NCI-H748 (cell line): ENCODE results near the gene RAB11FIP3.
"Not testable (repeated sequence)": the region's sequence is repeated elsewhere in the genome, so short reads cannot be mapped to it uniquely, and the experiment has no call there.

Experiments used
- DNase-seq: peaks from one replicate; lab custom pipeline; 2025; ENCODE audit not compliant: unreplicated experiment; lab: John Stamatoyannopoulos, UW

Gene RAB11FIP3

DNA sequence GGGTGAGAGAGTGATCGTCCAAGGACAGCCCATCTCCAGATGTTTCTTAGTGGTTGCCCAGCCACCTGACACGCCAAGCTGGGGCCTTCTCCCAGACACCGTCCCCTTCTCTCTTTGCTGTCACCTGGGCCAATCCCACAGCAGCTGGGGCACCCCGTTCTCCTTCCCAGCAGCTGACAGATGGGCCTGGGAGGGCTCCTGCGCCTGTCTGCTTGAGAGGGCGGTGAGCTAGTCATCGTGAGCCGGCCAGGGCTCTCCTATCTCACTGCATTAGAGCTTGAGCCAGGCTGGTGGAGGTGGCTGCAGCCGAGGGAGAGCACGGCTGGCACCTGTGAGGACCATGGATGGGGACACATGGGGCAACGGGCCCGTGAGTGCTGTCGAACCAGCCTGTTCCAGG is 41.2 kb downstream of the RAB11FIP3 start:
- DNase-seq: no peak

DNA sequence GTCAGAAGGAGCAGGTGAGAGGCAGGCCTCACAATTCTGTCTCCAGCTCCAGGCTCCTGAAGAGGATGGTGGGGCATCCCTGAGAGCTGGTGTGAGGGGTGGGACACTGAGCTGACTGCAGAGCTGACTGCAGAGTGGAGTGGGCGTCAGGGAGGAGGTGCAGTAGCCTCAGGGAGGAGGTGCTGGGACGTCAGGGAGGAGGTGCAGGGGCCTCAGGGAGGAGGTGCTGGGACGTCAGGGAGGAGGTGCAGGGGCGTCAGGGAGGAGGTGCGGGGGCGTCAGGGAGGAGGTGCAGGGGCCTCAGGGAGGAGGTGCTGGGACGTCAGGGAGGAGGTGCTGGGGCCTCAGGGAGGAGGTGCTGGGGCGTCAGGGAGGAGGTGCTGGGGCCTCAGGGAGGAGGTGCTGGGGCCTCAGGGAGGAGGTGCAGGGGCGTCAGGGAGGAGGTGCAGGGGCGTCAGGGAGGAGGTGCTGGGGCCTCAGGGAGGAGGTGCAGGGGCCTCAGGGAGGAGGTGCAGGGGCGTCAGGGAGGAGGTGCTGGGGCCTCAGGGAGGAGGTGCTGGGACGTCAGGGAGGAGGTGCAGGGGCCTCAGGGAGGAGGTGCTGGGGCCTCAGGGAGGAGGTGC is 41.9 kb downstream of the RAB11FIP3 start:
- DNase-seq: not testable (repeated sequence)

GRCh38 chr16:468068-468821 is 42.8 kb downstream of the RAB11FIP3 start:
- no peak for DNase-seq

- DNase-seq: not testable (repeated sequence)
These were observed 44.0 kb downstream of the RAB11FIP3 start for GRCh38 chr16:469459-469858.

DNA sequence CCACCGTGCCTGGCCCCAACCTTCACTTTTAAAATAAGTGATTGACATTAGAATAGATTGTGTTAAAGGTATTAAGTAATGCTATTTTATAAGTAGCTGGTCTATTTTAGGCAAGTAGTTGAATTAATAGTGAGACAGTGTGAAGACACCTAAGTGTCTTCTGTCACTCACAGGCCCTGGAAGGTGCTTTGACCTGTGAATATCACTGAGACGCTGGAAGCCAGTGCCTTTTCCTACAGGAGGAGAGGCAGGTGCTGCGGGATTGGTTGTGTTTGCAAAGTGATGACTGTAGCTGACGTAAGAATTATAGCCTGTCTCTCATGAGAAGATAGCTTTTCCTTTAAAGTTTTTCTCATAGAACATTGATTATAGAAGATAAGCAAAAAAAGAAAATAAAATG is 45.0 kb downstream of the RAB11FIP3 start:
- DNase-seq: no peak

DNA sequence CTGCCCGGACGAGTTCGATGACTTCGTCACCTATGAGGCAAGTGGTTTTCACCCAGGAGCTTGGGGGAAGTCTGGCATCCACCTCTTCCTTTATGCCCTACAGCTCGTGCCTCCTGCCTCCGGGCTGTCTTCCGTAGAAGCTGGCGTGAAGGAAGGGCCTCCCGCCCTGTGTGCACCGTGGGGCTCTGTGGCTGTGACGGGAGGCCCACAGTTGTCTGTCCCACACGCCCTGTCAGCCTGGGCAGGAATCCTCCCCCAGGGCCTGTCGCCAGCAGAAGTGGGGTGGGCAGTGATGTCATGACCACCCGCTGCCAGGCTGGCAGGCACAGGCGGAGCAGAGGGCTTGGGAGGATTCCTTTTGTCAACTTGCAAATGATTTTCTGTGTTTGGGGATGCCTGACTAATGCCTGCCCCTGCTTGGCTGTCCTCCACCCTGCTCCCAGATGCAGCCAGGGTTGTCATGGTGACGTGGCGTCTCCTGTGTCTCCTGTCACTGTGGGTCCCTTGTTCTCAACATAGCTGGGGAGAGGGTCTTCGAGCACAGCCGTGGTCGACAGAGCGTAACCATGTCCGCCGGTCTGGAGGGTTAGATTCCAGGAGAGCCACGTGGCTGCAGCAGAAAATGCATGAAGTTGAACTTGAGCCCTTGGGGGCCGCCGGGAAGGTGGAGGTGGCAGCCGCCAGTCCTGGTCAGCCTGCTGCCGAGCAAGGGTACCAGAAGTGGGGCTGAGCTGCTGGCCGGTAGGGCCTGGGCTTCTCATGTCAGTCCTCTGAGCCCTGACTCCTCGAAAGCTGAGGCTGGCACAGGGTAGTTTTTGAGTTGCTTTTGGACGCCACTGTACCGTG is 46.1 kb downstream of the RAB11FIP3 start:
- no peak for DNase-seq

- DNase-seq: no peak
These were observed 46.7 kb downstream of the RAB11FIP3 start for GRCh38 chr16:472199-472504.

- no peak for DNase-seq
These were observed 47.9 kb downstream of the RAB11FIP3 start for GRCh38 chr16:473046-474043.

DNA sequence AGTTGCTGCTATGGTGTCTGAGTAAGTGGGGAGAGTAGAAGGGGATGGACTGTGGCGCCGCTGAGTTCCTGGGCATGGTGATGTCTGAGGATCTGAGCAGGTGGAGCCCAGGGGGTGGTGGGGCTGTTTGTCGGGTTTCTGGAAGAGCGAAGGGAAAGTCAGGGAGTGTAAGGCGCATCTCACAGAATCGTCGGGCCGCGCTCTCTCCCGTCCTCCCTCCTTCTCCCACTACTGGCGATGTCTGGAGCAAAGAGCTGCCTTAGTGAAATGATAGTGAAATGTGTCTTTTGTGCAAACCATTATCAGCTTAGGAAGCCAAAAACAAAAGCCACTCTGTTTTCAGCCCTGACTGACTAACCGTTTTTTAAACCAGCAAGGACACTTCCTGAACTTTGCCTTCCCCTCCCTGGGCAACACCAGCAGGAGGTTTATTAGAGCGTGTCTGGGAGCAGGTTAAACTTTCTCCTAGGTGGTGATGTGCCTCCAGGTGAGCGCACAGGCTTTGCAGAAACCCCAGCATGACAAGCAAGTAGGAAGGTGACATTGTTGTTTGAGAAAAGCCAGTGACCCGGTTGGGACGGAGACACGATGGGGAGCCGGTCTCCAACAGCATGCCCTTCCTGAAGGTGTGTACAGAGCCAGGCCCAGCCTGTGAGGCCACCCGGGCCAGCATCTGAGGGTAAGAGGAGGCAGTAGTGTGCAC is 49.1 kb downstream of the RAB11FIP3 start:
- DNase-seq: no peak

DNA sequence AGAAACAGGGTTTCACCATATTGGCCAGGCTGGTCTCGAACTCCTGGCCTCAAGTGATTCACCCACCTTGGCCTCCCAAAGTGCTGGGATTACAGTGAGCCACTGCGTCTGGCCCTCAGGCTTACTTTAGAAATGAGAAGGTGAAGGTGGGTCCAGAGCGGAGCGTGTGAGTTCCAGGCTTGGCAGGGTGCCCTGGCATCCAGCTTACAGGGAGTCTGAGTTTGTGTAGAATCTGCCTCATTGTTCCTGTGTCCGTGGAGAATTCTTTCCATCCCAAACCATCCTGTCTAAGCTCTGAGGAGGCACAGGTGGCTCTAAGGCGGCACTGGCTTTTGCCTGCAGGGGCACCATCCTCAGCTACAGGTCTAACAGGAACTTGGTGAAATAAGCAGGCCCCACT is 50.6 kb downstream of the RAB11FIP3 start:
- DNase-seq: no peak

- DNase-seq: no peak
These were observed 52.1 kb downstream of the RAB11FIP3 start for GRCh38 chr16:477301-478157.

DNA sequence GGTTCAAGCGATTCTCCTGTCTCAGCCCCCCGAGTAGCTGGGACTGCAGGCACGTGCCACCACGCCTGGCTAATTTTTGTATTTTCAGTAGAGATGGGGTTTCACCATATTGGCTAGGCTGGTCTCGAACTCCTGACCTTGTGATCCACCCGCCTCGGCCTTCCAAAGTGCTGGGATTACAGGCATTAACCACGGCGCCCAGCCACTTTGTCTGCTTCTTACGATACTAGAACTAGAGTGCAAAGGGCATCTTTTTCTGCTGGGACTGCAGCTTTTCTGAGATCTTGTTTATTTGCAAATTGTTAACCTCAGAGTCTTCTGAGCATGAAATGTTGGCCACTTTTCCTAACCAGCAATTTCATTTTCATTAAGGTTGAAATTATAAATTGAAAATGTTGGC is 52.8 kb downstream of the RAB11FIP3 start:
- not testable (repeated sequence) for DNase-seq

DNA sequence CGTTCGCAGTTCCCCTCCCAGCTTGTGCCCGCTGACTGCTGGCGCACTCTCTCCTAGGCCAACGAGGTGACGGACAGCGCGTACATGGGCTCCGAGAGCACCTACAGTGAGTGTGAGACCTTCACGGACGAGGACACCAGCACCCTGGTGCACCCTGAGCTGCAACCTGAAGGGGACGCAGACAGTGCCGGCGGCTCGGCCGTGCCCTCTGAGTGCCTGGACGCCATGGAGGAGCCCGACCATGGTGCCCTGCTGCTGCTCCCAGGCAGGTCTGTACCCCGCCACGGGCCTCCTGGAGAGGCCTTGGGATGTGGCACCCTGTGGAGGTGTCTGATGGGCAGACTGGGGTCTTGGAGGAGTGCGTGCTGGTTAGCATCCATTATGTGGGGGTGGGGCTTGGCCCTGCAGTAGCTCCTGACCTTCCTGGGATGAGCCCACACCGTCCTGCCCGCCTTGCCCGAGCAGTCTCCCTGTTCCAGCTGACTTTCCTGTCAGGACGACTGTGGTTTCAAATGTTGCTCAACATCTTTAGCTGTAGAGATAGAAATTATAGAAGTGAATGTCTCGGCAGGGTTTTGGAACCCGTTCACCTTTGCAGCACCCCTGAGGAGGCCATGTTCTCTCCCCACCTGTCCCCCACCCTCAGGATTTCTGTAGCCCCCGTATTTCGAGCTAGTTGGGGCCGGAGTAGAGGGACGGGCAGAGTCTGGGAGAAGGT is 57.2 kb downstream of the RAB11FIP3 start:
- no peak for DNase-seq

DNA sequence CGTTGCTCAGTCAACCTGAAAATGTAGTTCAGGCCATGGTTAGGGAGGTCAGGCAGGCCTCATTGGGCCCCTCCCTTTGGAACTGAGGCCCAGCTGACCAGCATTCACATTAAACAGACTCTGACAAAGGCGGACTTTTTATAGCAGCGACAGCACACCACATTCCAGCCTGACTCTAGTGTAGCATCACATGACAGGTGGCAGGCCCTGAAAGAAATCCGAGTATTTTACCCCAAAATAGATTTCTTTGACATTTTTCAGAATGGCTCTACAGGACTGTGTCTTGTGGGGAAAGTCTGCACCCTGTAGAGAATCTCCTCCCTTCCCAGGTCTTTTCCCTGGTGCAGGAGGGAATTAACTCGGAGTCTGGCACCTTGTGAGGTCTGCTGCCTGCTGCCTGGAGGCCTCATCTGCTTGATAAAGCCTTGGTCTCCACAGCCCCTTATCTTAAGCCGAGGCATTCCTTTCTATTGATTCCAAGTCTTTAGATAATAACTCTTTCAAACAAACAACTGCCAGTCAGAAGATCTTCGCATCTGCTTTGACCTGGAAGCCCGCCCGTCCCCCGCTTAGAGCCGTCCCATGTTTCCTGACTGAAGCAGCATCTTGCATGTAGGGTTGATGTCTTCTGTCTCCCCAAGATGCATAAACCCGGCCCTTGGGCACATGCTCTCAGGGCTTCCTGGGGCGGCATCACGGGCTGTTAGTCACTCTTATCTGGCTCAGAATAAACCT is 58.1 kb downstream of the RAB11FIP3 start:
- DNase-seq: no peak

- no peak for DNase-seq
These were observed 64.2 kb downstream of the RAB11FIP3 start for GRCh38 chr16:489606-490005.

DNA sequence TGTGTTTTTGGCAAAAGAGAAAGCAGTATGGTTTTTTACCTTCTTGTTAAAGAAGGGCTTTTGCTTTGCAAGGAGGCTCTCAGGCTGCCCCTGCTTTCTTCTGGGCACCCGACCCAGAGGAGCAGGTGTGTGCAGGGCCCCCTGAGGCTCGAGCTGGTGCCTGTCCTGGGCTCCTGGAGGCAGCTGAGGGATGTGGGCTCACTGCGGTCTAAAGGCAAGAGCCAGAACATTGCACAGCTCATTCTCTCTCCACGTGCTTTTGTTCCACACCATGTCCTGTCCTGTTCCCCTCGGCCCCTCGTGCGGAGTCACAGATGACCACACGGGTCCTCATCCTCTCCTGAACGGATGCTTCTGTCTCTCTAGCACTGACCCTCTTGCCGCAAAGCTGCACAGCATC is 65.3 kb downstream of the RAB11FIP3 start:
- no peak for DNase-seq

DNA sequence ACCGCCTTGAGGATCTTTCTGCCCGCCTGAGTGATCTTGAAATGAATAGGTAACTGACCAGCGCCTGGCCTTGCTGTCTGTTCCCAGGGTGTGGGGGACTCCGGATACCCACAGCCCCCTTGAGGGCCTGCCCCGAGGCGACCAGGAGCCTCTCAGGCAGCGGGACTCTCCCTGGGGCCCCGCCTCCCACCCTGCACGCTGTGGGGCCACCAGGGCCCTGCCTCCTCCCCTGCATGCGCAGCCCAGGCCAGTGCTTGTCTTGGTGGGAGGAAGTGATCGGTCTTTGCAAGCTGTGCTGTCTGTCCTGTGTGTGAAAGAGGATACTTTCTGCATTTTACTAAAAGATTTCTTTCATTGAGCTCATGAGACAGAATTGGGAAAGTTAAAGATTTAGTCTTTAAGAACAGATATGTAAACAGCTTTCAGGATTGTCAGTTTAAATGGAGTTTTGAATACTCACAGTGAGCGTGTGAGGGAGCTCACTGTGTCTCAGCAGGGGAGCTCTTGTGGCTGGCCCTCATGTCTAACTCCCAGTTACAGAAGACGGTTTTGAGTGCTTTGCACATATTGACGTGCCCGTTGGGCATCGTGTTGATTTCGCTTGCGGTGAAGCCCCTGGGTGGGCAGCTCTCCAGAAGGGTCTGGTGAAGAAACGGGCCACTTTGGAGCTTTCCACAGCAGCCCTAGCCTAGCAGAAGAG is 65.9 kb downstream of the RAB11FIP3 start:
- DNase-seq: no peak
